Upper lobe of left lung (tissue), 6 donors: Measurements from ENCODE around the gene PLCB4. TPM values are rescaled to one million over a fixed set of nuclear protein-coding genes. Genes with fewer than 3 reads are reported as not detected.

Experiments
- ATAC-seq, 2 donors: fragments of 200-7000 bp; cut with Tn5 transposase; one replicate each; pipeline ENCODE4 v1.9.1; 2022; ENCODE audit warnings: mild to moderate bottlenecking in 2 of 2, moderate library complexity in 2 of 2; ENCODE audit not compliant: low FRiP score in 2 of 2
- DNase-seq, 2 donors: peaks; one replicate each; pipeline ENCODE4 v3.0.0-alpha.2; 2019 to 2020
- H3K27ac ChIP-seq, 4 donors: fragments of 200-600 bp; sonication (generic); one replicate each; pipeline ENCODE4 v1.5.1; 2016 to 2019
- H3K27me3 ChIP-seq, 4 donors: fragments of 200-600 bp; sonication (generic); one replicate each; pipeline ENCODE4 v1.5.1; 2017 to 2019
- H3K36me3 ChIP-seq, 4 donors: fragments of 200-600 bp; sonication (generic); one replicate each; pipeline ENCODE4 v1.5.1; 2016 to 2019
- H3K4me1 ChIP-seq, 4 donors: fragments of 200-600 bp; sonication (generic); one replicate each; pipeline ENCODE4 v1.5.1; 2018 to 2019
- H3K4me3 ChIP-seq, 4 donors: fragments of 200-600 bp; sonication (generic); one replicate each; pipeline ENCODE4 v1.5.1; 2017 to 2019; ENCODE audit warnings: mild to moderate bottlenecking in 2 of 4, moderate library complexity in 1 of 4
- H3K9me3 ChIP-seq, 4 donors: fragments of 200-600 bp; sonication (generic); one replicate each; pipeline ENCODE4 v1.5.1; 2018 to 2019
- EP300 ChIP-seq, 4 donors: sonication (generic); formaldehyde crosslinking; IDR thresholded peaks; one replicate each; pipeline ENCODE4 v1.5.1; 2017; ENCODE audit warnings: antibody characterized with exemption in 4 of 4, control low read depth in 2 of 4
- POLR2A ChIP-seq, 4 donors: fragments of 450-650 bp; IDR thresholded peaks; one replicate each; pipeline ENCODE4 v1.5.1; 2016 to 2017; ENCODE audit warnings: antibody characterized with exemption in 4 of 4, mild to moderate bottlenecking in 2 of 4
- POLR2AphosphoS5 ChIP-seq, 2 donors: sonication (generic); formaldehyde crosslinking; IDR thresholded peaks; one replicate each; pipeline ENCODE4 v1.5.1; 2017; ENCODE audit warnings: antibody characterized with exemption in 2 of 2
- WGBS, 2 donors: methylation state at CpG; one replicate each; pipeline ENCODE4 v1.1.5; 2017 to 2018; 5-methylcytosine and 5-hydroxymethylcytosine counted together
- total RNA-seq, 6 donors: library from RNA; depleted of rRNA in 4 of 6; stranded (reverse); fragments of >200 nt in 4 of 6; gene quantifications; one replicate each; pipeline versions ENCODE4 v1.1.0 to v1.2.1, GENCODE V29; 2016 to 2021
- TF ChIP-seq, protein P1 (sequence below), 6 experiments: fragments of 450-650 bp in 4 of 6; fragments of 200-600 bp in 2 of 6; sonication (generic) in 2 of 6; IDR thresholded peaks; one replicate each; pipeline ENCODE4 v1.5.1; 2016 to 2019; ENCODE audit warnings: antibody characterized with exemption in 6 of 6
- donor health status: DM: no; HTN: no; CAD: no; lungs with moderate emphysema.
- donor health status: DM: no; HTN: yes; CAD: no; lungs with severe emphysema.

PLCB4 gene
- total RNA-seq, 6 donors from 2014 or later = 5.7 to 15.2 (median 8.2) TPM

DNA sequence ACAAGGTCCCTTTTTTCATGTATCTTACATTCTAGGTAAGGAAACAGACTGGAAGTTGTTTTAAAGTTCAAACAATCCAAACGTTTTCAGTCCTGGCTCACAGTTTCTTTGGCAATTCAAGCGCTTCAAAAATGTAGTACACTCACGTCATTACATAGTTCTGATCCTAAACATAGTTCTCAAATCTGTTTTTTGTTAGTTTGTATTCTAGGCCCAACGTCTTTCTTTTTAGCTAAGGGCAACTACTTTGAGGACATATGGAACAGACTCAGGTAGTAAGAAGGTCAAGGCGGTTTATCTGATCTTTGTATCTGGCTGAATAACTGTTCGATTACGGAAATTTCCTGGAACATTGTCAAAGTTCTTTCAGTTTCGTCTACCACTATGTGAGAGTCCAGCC, 36.9 kb upstream of the PLCB4 start:
- Histone ChIP-seq H3K27ac (no peak overlapping the region), H3K4me3 (no peak overlapping the region), H3K9me3 (no peaks in the 10 kb centered on the region), H3K4me1 (no peaks in the 10 kb centered on the region), H3K27me3 (no peaks in the 10 kb centered on the region), H3K36me3 (no peaks in the 10 kb centered on the region)
- ATAC-seq (no peak), DNase-seq (no peak)
- 71 to 79% methylated on average over 8 of the region's 8 CpGs for WGBS, 2 donors
- TF ChIP-seq, protein P1, sequence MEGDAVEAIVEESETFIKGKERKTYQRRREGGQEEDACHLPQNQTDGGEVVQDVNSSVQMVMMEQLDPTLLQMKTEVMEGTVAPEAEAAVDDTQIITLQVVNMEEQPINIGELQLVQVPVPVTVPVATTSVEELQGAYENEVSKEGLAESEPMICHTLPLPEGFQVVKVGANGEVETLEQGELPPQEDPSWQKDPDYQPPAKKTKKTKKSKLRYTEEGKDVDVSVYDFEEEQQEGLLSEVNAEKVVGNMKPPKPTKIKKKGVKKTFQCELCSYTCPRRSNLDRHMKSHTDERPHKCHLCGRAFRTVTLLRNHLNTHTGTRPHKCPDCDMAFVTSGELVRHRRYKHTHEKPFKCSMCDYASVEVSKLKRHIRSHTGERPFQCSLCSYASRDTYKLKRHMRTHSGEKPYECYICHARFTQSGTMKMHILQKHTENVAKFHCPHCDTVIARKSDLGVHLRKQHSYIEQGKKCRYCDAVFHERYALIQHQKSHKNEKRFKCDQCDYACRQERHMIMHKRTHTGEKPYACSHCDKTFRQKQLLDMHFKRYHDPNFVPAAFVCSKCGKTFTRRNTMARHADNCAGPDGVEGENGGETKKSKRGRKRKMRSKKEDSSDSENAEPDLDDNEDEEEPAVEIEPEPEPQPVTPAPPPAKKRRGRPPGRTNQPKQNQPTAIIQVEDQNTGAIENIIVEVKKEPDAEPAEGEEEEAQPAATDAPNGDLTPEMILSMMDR (IDR thresholded peaks at IDR 0.05) = no peak
- TF ChIP-seq POLR2A (IDR thresholded peaks at IDR 0.05) (no peak), EP300 (IDR thresholded peaks at IDR 0.05) (no peak), POLR2AphosphoS5 (IDR thresholded peaks at IDR 0.05) (no peak)

DNA sequence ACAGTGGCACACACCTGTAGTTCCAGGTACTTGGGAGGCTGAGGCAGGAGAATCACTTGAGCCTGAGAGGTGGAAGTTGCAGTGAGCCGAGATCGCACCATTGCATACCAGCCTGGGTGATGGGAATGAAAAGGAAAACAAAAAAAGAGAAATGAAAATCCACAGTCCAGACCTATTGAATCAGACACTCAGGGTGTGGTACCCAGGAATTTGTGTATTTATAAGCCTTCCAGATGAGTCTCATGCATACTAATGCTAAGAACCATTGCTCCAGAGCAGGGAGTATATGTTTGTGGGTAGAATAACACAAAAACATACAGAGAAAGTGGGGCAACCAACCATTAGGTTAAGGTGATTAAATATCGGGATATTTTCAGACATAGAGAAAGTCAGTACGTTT, 36.1 kb upstream of the PLCB4 start:
- TF ChIP-seq EP300 (IDR thresholded peaks at IDR 0.05) = no peak
- no peak for TF ChIP-seq POLR2AphosphoS5 (IDR thresholded peaks at IDR 0.05)
- TF ChIP-seq, protein P1 (IDR thresholded peaks at IDR 0.05) = no peak
- TF ChIP-seq POLR2A (IDR thresholded peaks at IDR 0.05) = no peak
- no peak overlapping the region for H3K4me3 ChIP-seq
- H3K9me3 ChIP-seq = no peaks in the 10 kb centered on the region
- DNase-seq = no peak
- 92 to 96% methylated on average over 4 of the region's 4 CpGs for WGBS, 2 donors
- ATAC-seq = no peak
- H3K4me1 ChIP-seq = no peaks in the 10 kb centered on the region
- no peak overlapping the region for H3K27ac ChIP-seq
- H3K36me3 ChIP-seq = no peaks in the 10 kb centered on the region
- H3K27me3 ChIP-seq = no peaks in the 10 kb centered on the region

DNA sequence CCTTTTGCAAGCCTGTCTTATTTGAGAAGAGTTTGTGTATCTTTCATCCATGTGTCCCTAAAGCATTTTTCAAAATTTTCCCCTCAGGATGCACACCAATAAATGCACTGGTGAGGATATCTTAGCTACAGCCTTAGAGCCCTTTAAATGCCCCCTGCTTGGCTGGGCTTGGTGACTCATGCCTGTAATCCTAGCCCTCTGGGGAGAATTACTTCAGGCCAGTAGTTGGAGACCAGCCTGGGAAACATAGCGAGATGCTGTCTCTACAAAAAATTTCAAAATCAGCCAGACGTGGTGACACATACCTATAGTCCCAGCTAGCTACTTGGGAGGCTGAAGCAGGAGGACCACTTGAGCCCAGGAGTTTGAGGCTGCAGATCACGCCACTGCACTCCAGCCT, 33.8 kb upstream of the PLCB4 start:
- DNase-seq = no peak
- ATAC-seq = no peak
- TF ChIP-seq, protein P1 (IDR thresholded peaks at IDR 0.05) = no peak
- no peak for TF ChIP-seq POLR2A (IDR thresholded peaks at IDR 0.05)
- no peak for TF ChIP-seq POLR2AphosphoS5 (IDR thresholded peaks at IDR 0.05)
- Histone ChIP-seq H3K4me1 (no peaks in the 10 kb centered on the region), H3K27ac (no peak overlapping the region), H3K36me3 (no peaks in the 10 kb centered on the region), H3K9me3 (no peaks in the 10 kb centered on the region), H3K27me3 (no peaks in the 10 kb centered on the region), H3K4me3 (no peak overlapping the region)
- WGBS, 2 donors = 63 to 74% methylated on average over 3 of the region's 3 CpGs

DNA sequence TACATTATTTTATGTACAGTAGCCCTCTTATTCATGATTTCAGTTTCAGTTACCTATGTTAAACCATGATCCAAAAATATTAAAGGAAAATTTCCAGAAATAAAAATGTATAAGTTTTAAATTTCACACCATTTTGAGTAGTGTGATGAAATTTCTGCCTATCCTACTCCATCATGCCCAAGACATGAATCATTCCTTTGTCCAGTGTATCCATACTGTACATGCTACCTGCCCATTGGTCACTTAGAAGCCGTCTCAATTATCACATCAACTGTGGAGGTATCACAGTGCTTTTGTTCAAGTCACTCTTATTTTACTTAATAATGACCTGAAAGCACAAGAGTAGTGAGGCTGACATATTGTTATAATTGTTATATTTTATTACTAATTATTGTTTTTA, 32.3 kb upstream of the PLCB4 start:
- H3K4me1 ChIP-seq = no peaks in the 10 kb centered on the region
- H3K27me3 ChIP-seq = no peaks in the 10 kb centered on the region
- no peaks in the 10 kb centered on the region for H3K36me3 ChIP-seq
- ATAC-seq = no peak
- TF ChIP-seq POLR2A (IDR thresholded peaks at IDR 0.05) (no peak), EP300 (IDR thresholded peaks at IDR 0.05) (no peak), POLR2AphosphoS5 (IDR thresholded peaks at IDR 0.05) (no peak)
- TF ChIP-seq, protein P1 (IDR thresholded peaks at IDR 0.05) = no peak
- H3K4me3 ChIP-seq = no peak overlapping the region
- 91 to 94% methylated on average over 1 of the region's 1 CpG for WGBS, 2 donors
- DNase-seq = no peak
- H3K27ac ChIP-seq = no peak overlapping the region
- H3K9me3 ChIP-seq = no peaks in the 10 kb centered on the region

DNA sequence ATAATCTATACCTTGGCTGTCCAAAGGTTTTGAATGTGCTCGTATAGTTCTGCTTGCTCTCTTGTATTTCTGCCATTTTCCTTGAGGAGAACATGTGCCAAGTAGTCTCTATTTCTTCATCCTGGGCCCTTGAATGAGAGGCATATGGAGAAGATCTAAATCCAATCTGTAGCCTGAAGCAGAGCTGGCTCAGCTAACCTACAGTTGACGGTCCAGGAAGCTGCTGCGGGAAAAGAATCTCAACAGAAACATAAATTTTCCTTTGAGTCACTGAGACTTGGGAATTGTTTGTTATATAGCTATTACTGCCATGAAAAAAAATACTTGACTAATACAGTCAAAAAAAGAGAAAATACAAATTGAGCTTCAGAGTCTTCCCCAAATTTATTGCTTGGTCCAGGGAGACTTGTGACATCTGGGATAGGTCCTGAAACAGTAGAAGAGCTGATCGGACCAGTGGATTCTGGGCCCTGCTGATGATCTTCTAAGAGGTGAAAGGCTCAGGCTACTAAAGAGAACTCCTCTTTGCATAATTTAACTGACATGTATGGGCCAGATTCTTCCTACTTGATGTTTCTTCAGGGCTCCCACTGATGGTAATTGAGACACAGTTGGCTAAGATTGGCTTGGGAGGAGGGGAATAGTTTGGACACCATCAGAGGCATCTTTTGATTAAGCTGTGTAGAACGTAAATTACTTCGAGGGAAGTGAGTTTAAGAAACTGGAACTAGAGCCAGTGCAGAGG, 29.9 kb upstream of the PLCB4 start:
- WGBS, 2 donors = 66 to 73% methylated on average over 6 of the region's 6 CpGs
- Histone ChIP-seq H3K27ac (no peak overlapping the region), H3K36me3 (no peaks in the 10 kb centered on the region), H3K4me1 (no peaks in the 10 kb centered on the region), H3K9me3 (no peaks in the 10 kb centered on the region), H3K27me3 (no peaks in the 10 kb centered on the region), H3K4me3 (no peak overlapping the region)
- TF ChIP-seq POLR2AphosphoS5 (IDR thresholded peaks at IDR 0.05) (no peak), EP300 (IDR thresholded peaks at IDR 0.05) (no peak), POLR2A (IDR thresholded peaks at IDR 0.05) (no peak)
- TF ChIP-seq, protein P1 (IDR thresholded peaks at IDR 0.05) = no peak
- DNase-seq (no peak), ATAC-seq (no peak)
